Stimulated activated CD8-positive, alpha-beta memory T cell treated with anti-CD3 and anti-CD28 coated beads, Interleukin-15, amount 100 ng/mL, for 4 hours (primary cell): ENCODE data around the gene KRTAP5-6.
"Not testable (repeated sequence)": the region's sequence is repeated elsewhere in the genome, so short reads cannot be mapped to it uniquely, and the experiment has no call there.

Experiments used
- DNase-seq, 2 donors: peaks; one replicate each; pipeline ENCODE4 v3.0.0-alpha.2; 2020; ENCODE audit warnings: low read depth in 2 of 2

KRTAP5-6 gene

GRCh38 chr11:1683904-1684572, 13.0 kb upstream of the KRTAP5-6 start:
- DNase-seq, result not testable (repeated sequence)

- not testable (repeated sequence) for DNase-seq
These were observed 11.8 kb upstream of the KRTAP5-6 start for GRCh38 chr11:1684886-1685874.

GRCh38 chr11:1686220-1686619, 10.8 kb upstream of the KRTAP5-6 start:
- DNase-seq, result not testable (repeated sequence)

GRCh38 chr11:1688336-1688947, 8.6 kb upstream of the KRTAP5-6 start:
- not testable (repeated sequence) for DNase-seq

- DNase-seq, result not testable (repeated sequence)
These were observed 7.5 kb upstream of the KRTAP5-6 start for GRCh38 chr11:1689250-1690166.

DNA sequence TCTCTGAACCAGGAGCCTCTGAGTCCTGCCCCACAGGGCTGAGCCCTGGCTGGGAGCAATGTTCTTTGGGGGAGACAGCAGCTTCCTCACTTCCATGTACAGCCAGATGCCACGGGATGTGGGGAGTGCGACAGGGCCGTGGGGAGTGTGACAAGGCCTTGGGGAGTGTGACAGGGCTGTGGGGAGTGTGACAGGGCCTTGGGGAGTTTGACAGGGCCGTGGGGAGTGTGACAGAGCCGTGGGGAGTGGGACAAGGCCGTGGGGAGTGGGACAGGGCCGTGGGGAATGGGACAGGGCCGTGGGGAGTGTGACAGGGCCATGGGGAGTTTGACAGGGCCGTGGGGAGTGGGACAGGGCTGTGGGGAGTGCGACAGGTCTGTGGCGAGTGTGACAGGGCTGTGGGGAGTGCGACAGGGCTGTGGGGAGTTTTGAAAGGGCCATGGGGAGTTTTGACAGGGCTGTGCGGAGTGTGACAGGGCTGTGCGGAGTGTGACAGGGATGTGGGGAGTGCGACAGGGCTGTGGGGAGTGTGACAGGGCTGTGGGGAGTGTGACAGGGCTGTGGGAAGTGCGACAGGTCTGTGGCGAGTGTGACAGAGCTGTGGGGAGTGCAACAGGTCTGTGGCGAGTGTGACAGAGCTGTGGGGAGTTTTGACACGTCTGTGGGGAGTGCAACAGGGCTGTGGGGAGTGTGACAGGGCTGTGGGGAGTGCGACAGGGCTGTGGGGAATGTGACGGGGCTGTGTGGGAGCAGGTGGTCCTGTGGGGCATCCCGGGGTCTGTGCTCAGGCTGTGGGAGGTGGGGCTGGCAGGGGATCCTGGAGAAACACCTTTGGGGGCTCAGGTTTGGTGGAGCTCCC, 6.6 kb upstream of the KRTAP5-6 start:
- no peak for DNase-seq

DNA sequence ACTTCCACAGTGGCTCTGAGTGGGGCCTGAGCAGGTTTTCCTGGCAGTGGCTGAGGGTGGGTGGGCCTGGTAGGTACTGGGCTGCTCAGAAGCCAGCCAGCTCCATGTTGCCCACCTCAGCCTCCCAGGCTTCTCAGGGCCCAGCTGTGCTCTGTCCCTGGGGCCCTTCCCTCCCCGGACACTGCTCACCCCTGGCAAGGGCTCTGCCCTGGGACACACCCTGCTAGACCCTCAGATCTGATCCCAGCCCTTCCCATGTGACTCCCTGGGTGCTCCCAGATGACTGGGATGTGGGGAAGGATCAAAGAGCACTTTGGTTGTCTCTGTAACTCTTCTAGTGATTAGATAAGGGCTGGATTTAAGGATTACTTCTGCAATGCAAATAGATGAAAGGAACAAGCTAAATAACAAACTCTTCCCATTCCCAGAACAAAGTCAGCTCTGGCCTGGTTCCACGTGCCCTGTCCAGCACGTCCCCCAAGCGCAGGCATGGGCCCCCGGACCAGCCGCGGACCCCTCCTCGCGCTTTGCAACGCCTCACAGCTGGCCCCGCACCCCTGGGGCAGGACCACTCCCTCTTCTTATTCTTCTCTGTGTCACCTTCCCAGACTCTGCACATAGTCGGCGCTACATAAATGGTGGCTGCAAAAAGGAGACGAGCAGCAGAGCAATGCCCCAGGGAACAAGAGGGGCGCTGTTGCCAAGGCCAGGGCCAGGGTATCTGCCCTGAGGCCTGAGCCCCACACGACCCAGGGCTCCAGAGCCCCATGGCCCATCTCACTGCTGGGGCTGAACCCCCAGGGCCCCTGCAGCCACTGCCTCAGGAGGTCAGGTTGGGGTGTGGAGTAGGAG, 5.7 kb upstream of the KRTAP5-6 start:
- DNase-seq, result no peak

DNA sequence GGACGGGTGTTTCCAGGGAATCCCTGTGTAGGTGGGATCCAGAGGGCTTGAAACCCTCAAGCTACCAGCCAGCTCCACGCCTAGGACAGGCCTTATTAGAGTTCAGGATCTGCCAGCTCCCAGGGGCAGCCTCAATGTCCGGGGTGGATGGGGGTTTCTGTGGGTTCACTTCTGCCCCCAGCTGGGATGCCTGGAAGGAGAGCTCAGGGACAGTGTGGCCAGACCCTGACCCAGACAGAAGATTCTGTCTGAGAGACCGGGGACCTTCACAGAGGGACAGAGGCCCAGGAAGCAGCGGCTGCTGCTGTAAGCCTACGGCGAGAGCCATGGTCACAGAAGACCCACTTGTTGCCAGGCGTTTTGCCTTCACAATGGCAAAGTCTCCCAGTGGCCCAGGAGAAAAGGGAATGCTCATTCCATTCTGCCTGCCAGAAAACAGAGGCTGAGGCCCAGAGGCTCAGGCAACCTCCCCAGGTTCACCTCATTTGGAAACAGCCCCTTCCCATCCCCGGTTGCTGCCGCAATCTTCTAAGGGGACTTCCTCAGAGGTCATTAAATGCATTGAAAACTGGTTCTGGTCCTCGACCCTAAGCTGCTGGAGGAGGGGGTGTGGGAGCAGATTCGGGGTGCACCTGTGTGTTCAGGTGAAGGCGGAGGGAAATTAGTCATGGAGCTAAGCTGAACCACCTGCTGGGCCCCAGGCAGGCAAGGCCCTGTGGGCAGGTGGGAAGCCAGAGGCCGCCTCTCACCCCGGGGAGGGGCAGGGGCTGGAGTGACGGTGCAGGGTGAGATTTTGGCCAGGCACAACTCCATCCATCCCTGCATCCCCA, 4.9 kb upstream of the KRTAP5-6 start:
- DNase-seq, result no peak

GRCh38 chr11:1692708-1693326, 4.2 kb upstream of the KRTAP5-6 start:
- DNase-seq, result no peak

- DNase-seq, result peak; percentile 27 to 33
These were observed 3.5 kb upstream of the KRTAP5-6 start for GRCh38 chr11:1693327-1694063.

GRCh38 chr11:1694064-1694845, 2.7 kb upstream of the KRTAP5-6 start:
- peak; percentile 37 to 49 for DNase-seq

DNA sequence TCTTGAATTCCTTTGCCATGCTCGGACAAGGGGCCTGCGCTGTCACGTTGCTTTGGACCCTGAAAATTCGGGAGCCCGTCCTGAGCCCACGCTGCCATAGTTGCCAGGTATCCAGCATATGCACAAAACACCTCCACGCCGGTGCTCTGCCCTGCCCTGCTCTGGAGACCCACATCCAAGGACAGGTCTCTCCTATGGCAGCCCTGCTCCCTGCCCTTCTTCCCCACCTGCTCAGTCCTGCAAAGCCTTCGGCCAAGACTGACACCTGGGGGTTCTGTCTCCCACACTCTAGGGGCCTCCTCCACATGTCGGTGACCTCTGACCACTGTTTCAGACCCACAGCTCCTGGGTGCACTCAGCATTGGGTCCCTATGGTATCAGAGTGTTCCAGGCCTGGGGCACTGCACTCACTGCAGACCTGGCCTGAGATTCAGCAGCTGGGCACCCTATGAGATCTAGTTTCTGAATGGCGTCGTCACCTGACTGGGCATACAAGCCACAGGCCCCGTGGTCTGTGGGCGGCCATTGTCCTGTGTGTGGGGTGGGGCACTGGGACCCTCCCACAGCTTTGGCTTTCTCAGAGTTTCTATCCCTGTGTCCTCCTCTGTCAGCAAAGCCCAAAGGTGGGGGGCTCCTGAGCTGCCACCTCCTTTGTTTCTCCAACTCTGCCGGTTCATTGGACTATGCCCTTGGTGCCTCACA, 2.0 kb upstream of the KRTAP5-6 start:
- no peak for DNase-seq

DNA sequence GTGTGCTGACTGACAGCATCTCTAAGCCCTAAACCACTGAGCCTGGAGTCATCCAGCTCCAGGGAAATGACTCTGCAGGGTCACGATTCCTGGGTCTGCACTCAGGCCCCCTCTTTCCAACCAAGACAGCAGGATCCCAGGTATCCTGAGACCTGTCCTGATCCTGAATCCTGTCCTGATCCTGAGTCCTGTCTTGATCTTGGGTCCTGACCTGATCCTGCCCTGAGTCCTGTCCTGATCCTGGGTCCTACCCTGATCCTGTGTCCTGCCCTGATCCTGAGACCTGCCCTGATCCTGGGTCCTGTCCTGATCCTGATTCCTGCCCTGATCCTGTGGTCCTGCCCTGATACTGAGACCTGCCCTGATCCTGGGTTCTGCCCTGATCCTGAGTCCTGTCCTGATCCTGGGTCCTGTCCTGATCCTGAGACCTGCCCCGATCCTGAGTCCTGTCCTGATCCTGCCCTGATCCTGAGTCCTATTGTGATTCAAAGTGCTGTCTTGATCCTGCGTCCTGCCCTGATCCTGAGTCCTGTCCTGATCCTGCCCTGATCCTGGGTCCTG, 1.4 kb upstream of the KRTAP5-6 start:
- no peak for DNase-seq

GRCh38 chr11:1699771-1700170, 2.8 kb downstream of the KRTAP5-6 start:
- DNase-seq, result no peak

DNA sequence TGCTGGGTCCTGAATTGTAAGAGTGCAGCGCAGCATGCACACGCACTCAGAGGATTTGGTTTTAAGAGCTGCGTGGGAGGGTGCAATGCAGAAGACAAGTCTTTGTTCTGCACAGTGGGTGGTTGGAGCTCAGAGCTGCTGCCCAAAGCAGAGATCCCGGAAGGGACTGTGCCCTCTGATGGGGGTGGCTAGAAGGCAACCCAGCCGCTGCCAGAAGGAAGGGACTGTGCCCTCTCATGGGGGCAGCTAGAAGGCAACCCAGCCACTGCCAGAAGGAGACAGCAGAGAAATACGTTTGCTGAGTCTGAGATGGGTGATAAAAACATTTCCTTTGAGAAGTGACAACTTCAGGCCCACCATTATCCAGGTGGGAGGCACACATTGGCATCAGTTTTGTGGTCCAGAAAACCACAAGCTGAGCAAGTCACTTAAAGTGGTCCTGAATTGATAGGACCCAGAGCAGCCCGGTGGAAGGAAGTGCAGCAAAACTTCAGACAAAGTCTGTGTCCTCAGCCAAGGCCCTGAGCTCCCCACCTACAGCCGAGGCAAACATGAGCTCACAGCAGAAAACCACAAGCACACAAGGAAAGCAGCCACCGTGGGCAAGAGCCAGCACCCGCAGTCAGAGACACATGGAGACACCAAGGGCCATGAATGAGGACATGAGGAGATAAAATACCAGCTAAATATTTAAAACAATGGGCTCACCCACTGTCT, 4.3 kb downstream of the KRTAP5-6 start:
- DNase-seq, result no peak
